Activated CD4-positive, alpha-beta T cell treated with anti-CD3 and anti-CD28 coated beads, Interleukin-2, Interleukin-4, amounts not matched to agents 100 ng/mL and 50 ng/mL, durations not matched to agents 16 hours and 8 hours (primary cell): ENCODE results near the gene TCTN3.
A peak's percentile ranks its signal among the peaks of the same experiment; 100 is the strongest.
"Not testable (repeated sequence)": the region's sequence is repeated elsewhere in the genome, so short reads cannot be mapped to it uniquely, and the experiment has no call there.

Experiments
- DNase-seq: peaks from one replicate; pipeline ENCODE4 v3.0.0-alpha.2; 2020; ENCODE audit warnings: low spot score

TCTN3 gene, protein sequence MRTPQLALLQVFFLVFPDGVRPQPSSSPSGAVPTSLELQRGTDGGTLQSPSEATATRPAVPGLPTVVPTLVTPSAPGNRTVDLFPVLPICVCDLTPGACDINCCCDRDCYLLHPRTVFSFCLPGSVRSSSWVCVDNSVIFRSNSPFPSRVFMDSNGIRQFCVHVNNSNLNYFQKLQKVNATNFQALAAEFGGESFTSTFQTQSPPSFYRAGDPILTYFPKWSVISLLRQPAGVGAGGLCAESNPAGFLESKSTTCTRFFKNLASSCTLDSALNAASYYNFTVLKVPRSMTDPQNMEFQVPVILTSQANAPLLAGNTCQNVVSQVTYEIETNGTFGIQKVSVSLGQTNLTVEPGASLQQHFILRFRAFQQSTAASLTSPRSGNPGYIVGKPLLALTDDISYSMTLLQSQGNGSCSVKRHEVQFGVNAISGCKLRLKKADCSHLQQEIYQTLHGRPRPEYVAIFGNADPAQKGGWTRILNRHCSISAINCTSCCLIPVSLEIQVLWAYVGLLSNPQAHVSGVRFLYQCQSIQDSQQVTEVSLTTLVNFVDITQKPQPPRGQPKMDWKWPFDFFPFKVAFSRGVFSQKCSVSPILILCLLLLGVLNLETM

DNA sequence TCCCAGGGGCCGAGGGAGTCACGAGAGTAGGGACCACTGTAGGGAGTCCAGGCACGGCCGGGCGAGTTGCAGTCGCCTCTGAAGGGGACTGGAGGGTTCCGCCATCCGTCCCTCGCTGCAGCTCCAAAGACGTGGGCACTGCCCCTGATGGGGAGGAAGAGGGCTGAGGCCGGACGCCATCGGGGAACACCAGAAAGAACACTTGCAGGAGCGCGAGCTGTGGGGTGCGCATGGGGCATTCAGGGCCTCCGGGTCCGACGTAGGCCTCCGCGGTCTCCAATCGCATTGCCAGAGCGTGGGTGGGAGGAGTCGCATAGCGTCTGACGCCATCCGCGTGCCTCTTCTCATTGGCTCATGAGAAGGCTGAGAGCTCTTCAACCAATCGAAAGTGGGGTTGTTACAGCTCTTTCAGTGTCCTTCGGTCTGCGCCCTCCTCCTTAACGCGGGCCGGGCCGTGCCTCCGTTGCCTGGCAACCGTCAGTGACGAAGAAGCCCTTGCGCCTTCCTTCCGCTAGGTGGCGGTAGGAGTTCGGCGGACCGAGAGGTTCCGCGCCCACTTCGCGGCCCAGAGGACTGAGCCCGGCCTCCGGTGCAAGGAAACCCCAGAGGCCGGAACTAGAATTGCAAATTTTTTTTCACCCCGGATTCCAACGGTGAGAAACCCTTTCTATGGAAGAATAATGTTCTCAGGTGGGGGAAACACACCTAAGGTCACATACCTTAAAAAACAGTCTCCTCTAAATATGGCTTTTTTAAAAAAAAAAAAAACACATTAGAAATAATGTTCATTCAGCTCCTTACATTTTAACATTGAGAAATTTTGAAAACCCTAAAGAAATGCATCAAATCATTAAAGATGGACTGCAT, at the start of gene TCTN3:
Gene TCTN3 (minus strand): TSS at position 260 of the 867 bp plus-strand sequence. CDS start 28 bp downstream, at position 232.
- DNase-seq: peak; percentile 99

DNA sequence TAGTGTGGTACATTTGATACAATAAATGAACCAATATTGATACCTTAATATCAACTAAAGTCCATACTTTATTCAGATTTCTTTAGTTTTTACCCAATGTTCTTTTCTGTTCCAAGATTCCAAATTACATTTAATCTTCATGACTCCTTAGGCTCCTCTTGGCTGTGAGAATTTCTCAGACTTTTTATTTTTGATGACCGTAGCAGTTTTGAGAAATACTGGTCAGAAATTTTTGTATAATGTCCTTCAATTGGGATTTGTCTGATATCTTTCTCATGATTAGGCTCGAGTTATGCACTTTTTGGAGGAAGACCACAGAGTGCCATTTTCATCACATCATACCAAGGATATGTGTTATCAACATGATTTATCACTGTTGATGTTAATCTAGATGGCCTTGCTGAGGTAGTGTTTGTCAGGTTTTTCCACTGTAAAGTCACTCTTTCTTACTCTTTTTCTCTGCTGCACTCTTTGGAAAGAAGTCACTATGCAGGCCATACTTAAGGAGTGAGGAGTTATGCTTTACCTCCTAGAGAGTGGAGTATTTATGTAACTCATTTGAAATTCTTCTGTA, 49.3 kb upstream of the TCTN3 start:
- no peak for DNase-seq

DNA sequence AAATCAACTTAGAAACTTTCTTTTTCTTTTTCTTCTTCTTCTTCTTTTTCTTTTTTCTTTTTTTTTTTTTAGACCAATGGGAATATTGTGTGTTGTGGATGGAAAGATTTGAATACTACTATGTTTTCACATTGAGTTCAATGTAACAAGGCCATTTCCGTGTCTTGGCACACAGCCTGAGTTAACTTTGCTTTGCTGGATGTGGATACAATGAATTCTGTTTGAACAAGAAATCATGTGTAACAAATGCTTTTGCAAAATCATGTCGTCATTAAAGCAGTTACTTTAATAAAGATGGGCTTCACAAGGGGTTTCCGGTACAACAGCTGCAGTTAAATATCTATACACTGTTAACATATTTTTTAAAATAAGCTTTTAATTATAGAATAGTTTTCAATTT, 48.8 kb upstream of the TCTN3 start:
- no peak for DNase-seq

- no peak for DNase-seq
These were observed 48.2 kb upstream of the TCTN3 start for GRCh38 chr10:95741807-95742467.

DNA sequence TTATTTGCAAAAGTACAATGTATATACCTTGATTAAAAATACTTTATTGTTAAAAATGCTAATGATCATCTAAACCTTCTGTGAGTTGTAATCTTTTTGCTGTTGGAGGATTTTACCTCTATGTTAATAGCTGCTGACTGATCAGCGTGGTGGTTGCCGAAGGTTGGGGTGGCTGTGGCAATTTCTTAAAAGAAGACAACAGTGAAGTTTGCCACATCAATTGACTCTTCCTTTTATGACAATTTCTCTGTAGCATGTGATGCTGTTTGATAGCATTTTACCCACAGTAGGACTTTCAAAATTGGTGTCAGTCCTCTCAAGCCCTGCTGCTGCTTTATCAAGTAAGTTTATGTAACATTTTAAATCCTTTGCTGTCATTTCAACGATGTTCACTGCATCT, 45.3 kb upstream of the TCTN3 start:
- DNase-seq: peak; percentile 19

DNA sequence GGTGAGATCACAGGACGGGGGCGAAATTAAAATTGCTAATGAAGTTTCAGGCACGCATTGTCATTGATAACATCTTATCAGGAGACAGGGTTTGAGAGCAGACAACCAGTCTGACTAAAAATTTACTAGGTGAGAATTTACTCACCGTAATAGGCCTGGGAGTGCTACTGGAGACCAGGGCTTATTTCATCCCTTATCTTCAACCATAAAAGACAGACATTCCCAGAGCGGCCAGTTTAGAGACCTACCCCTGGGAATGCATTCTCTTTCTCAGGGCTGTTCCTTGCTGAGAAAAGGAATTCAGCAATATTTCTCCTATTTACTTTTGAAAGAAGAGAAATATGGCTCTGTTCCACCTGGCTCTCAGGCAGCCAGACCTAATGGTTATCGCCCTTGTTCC, 39.2 kb upstream of the TCTN3 start:
- DNase-seq: not testable (repeated sequence)

DNA sequence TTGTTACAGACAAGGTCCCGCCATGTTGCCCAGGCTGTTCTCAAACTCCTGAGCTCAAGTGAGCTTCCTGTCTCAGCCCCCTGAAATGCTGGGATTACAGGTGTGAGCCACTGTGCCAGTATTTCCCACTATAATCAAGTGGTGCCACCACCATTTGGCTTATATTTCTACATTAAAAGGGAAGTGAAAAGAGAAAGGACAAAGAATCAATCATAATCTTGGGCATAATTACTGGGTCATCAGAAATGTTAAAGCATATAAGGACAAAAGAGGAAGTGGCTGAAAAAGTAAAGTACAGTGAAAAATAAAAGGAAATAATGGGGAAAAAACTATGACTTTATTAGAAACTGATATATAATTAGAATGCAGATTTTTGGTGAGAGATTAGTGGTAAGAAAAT, 36.5 kb upstream of the TCTN3 start:
- DNase-seq: no peak

DNA sequence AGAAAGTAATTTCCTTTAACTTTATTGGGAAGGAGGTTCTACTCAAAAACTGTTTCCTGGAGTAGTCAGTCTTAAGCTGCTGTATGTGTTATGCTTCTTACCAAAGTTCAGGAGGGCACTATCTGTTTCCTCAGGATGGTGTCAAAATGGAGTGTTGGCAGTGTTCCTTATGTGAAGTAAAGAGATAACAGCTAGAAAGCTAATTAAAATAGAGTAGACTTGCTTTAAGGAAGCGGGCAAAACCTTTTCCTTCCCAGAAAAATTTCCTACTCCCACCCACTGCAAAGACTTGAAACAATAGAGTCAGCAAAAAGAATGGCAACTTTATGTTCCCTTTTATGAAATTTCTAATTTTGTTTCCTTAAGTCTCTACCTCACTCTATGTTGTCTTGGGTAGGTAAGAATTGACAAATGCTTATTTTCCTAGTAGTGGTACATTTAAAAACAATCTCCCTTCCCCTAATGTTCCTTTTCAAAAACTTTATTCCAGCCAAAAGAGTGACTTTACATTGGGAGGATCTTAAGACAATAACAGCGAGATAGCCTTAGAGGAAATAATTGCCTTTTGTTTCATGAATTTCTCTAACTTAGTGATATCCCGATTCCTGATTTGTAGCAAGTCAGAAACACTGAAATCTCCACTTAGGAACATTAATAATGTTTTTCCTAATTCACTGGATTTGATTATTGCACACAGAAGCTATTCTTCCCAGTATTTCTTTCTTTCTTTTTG, 35.8 kb upstream of the TCTN3 start:
- no peak for DNase-seq

GRCh38 chr10:95728526-95728925, 34.8 kb upstream of the TCTN3 start:
- no peak for DNase-seq

DNA sequence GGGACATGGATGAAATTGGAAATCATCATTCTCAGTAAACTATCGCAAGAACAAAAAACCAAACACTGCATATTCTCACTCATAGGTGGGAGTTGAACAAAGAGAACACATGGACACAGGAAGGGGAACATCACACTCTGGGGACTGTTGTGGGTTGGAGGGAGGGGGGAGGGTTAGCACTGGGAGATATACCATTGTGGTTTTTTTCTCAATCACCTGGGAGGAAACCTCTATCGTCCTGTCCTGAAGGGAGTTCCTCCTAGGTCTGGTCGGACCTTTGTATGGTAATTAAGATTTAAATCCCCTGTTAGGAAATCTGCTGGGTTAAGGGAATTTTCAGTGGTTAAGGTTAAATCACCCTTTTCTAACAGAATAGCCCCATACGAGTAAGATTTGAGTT, 28.8 kb upstream of the TCTN3 start:
- DNase-seq: not testable (repeated sequence)

DNA sequence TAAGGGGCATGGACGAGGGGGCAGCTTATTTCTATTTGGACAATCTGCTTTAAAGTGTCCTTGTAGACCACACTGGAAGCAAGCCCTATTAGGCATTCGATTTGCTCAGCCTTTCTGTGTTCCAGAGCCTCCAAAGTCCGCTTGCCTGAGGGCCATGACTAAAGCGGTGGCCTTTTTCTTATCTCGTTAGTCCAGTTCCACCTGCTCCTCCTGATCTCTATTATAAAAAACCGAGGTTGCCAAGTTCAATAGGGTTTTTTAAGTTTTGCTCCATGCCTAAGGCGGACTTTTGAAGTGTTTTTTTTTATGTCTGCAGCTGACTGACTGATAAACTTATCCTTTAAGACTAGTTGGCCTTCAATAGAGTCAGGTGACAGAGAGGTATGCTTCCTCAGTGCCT, 27.0 kb upstream of the TCTN3 start:
- not testable (repeated sequence) for DNase-seq

- DNase-seq: no peak
These were observed 23.1 kb upstream of the TCTN3 start for GRCh38 chr10:95716866-95717265.

DNA sequence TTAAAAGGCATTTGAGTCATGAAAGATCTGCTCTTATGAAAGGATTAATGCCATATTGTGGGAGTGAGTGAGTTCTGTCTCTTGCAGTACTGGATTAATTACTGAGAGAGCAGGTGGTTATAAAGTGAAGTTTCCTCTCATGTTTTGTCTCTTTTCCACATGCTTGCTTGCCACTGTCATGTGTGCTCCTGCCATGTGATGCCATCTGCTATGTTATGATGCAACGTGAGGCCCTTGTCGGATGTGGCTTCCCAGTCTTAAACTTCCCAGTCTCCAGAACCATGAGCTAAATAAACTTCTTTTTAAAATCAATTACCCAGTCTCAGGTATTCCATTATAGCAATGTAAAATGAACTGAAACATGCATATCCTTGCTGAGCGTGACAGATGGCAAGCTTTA, 22.7 kb upstream of the TCTN3 start:
- DNase-seq: no peak

DNA sequence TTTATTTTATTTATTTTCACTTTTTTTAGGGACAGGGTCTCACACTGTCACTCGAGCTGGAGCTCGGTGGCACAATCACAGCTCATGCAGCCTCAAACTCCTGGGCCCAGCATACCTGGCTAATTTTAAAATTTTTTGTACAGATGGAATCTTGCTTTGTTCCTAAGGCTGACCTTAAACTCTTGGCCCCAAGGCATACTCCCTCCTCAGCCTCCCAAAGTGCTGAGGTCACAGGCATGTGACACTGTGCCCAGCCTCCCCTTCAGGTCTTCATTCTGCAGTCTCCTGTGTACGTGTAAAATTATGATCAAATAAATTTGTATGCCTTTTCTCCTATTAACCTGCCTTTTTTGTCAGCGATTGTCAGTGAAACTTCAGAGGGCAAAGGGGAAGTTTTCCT, 17.8 kb upstream of the TCTN3 start:
- no peak for DNase-seq

- DNase-seq: no peak
These were observed 13.3 kb upstream of the TCTN3 start for GRCh38 chr10:95706990-95707389.

- no peak for DNase-seq
These were observed 12.8 kb upstream of the TCTN3 start for GRCh38 chr10:95706573-95706972.

- no peak for DNase-seq
These were observed 4.7 kb upstream of the TCTN3 start for GRCh38 chr10:95698415-95698814.

DNA sequence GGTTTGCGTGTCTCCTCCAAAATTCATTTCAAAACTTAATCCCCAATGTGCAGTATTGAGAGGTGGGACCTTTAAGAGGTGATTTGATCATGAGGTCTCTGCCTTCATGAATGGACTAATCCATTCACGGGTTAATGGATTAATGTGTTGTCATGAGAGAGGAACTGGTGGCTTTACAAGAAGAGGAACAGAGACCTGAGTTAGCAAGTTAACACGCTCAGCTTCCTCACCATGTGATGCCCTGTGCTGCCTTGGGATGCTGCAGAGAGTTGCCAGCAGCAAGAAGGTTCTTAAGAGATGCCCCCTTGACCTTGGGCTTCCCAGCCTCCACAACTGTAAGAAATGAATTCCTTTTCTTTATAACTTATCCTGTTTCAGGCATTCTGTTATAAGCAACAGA, 3.7 kb upstream of the TCTN3 start:
- no peak for DNase-seq

GRCh38 chr10:95694665-95695064, 938 bp upstream of the TCTN3 start:
- DNase-seq: no peak

DNA sequence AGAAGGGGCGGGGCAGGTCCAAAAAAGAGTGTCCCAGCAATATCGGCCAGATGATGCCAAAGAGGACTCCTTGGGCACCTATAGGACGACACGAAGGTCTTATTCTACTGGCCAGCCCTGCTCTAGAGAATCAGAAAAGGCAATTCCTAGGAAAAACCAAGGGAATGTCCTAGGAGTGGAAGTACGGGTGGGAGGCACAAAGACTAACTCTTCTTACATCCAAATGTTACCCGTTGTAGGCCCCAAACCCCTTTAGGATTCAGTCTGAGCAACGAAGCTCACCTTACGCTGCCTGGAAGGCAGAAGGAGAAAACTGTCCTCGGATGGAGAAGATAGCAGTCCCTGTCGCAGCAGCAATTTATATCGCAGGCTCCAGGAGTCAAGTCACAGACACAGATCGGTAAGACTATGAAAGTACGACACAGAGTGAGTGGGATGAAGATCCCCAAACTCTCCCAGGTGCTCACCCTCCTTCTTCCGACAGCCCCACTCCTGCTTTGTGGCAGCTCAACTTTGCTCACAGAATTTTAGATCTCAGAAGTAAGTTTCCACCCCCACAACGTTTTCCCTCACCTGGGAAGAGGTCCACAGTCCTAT, 558 bp downstream of the TCTN3 start:
- DNase-seq: peak; percentile 5

DNA sequence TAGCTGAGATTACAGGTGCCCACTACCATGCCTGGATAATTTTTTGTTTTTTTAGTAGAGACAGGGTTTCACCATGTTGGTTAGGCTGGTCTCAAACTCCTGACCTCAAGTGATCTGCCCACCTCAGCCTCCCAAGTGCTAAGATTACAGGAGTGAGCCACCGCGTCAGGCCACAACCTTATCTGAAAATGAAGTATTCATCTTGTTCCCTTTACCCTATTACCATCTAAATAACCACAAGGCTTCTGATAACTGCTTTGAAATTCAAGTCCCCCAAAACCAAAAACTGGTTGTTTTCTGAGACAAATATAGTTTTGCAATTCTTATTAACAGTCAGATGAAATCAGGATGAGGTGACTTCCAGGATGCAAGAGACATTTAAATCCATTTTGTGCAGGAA, 2.4 kb downstream of the TCTN3 start:
- no peak for DNase-seq
